ENCODE data around the gene SCARF2. TPM values are rescaled to one million over a fixed set of nuclear protein-coding genes. Genes with fewer than 3 reads are reported as not detected.

The SCARF2 gene
- total and polyA plus RNA-seq, 7 donors, result under 0.01 to 12.8 (median 6.4) TPM

- no peak for TF ChIP-seq EP300 (IDR thresholded peaks at IDR 0.05)
- no peak for TF ChIP-seq POLR2A (IDR thresholded peaks at IDR 0.05)
- TF ChIP-seq POLR2AphosphoS5 (IDR thresholded peaks at IDR 0.05), result no peak
- TF ChIP-seq CTCF (IDR thresholded peaks at IDR 0.05), result no peak
Observed at GRCh38 chr22:20406686-20407408, 30.8 kb downstream of the SCARF2 start.

GRCh38 chr22:20405931-20406685 lies 31.5 kb downstream of the SCARF2 start:
- 94 to 97% methylated on average over 62 of the region's 62 CpGs for WGBS, 2 donors
- no peak for DNase-seq
- intact Hi-C loops (cut with DNase I), result no loop called here
- no peak for TF ChIP-seq CTCF (IDR thresholded peaks at IDR 0.05)
- TF ChIP-seq POLR2AphosphoS5 (IDR thresholded peaks at IDR 0.05), result no peak
- no peak for TF ChIP-seq POLR2A (IDR thresholded peaks at IDR 0.05)
- no peak for TF ChIP-seq EP300 (IDR thresholded peaks at IDR 0.05)
- H3K4me3 ChIP-seq, result no peak overlapping the region
- no peaks in the 10 kb centered on the region for H3K4me1 ChIP-seq
- H3K27ac ChIP-seq, result no peak overlapping the region
- no peaks in the 10 kb centered on the region for H3K27me3 ChIP-seq
- no peaks in the 10 kb centered on the region for H3K9me3 ChIP-seq
- peaks cover 9 to 59% (median 22%) of the 10 kb centered on the region in 4 donors for H3K36me3 ChIP-seq

More at GRCh38 chr22:20406686-20407408, 30.8 kb downstream of the SCARF2 start:
- Histone ChIP-seq H3K9me3 (no peaks in the 10 kb centered on the region), H3K27me3 (no peaks in the 10 kb centered on the region), H3K4me1 (no peaks in the 10 kb centered on the region), H3K27ac (no peak overlapping the region), H3K36me3 (peaks cover 9 to 55% (median 18%) of the 10 kb centered on the region in 4 donors), H3K4me3 (no peak overlapping the region)
- intact Hi-C loops (cut with DNase I), result no loop called here
- DNase-seq, result no peak
- 83 to 93% methylated on average over 13 of the region's 13 CpGs for WGBS, 2 donors

GRCh38 chr22:20405291-20405930 lies 32.2 kb downstream of the SCARF2 start:
- 96 to 97% methylated on average over 45 of the region's 45 CpGs for WGBS, 2 donors
- Histone ChIP-seq H3K9me3 (no peaks in the 10 kb centered on the region), H3K4me1 (no peaks in the 10 kb centered on the region), H3K36me3 (peaks cover 9 to 66% (median 24%) of the 10 kb centered on the region in 4 donors), H3K27me3 (no peaks in the 10 kb centered on the region), H3K27ac (no peak overlapping the region), H3K4me3 (no peak overlapping the region)
- no peak for DNase-seq
- no peak for TF ChIP-seq EP300 (IDR thresholded peaks at IDR 0.05)
- intact Hi-C loops (cut with DNase I), result no loop called here

- H3K27me3 ChIP-seq, result no peaks in the 10 kb centered on the region
- intact Hi-C loops (cut with DNase I), result no loop called here
- 95 to 96% methylated on average over 18 of the region's 18 CpGs for WGBS, 2 donors
- H3K4me3 ChIP-seq, result no peak overlapping the region
- peaks cover 9 to 66% (median 24%) of the 10 kb centered on the region in 4 donors for H3K36me3 ChIP-seq
- TF ChIP-seq POLR2AphosphoS5 (IDR thresholded peaks at IDR 0.05), result no peak
- H3K27ac ChIP-seq, result no peak overlapping the region
- no peaks in the 10 kb centered on the region for H3K9me3 ChIP-seq
- no peaks in the 10 kb centered on the region for H3K4me1 ChIP-seq
- DNase-seq, result no peak
Observed at GRCh38 chr22:20404881-20405280, 32.7 kb downstream of the SCARF2 start.

GRCh38 chr22:20403779-20404140 lies 33.9 kb downstream of the SCARF2 start:
- Histone ChIP-seq H3K36me3 (peaks cover 9 to 66% (median 24%) of the 10 kb centered on the region in 4 donors), H3K4me3 (no peak overlapping the region), H3K27me3 (no peaks in the 10 kb centered on the region), H3K4me1 (no peaks in the 10 kb centered on the region), H3K27ac (no peak overlapping the region), H3K9me3 (no peaks in the 10 kb centered on the region)
- intact Hi-C loops (cut with DNase I), result no loop called here
- TF ChIP-seq POLR2AphosphoS5 (IDR thresholded peaks at IDR 0.05) (no peak), EP300 (IDR thresholded peaks at IDR 0.05) (no peak), CTCF (IDR thresholded peaks at IDR 0.05) (no peak), POLR2A (IDR thresholded peaks at IDR 0.05) (no peak)
- 96 to 97% methylated on average over 6 of the region's 6 CpGs for WGBS, 2 donors
- no peak for DNase-seq
